Omental fat pad (tissue), 4 donors: ENCODE results near the gene TICRR. TPM values are rescaled to one million over a fixed set of nuclear protein-coding genes. Genes with fewer than 3 reads are reported as not detected.

ENCODE experiments used
- ATAC-seq: fragments of 150-250 bp; one replicate; pipeline ENCODE4 v1.9.1; 2016; ENCODE audit warnings: mild to moderate bottlenecking, moderate library complexity; ENCODE audit not compliant: low FRiP score
- DNase-seq: peaks from one replicate; pipeline ENCODE4 v3.0.0-alpha.2; 2019; ENCODE audit warnings: low spot score
- total RNA-seq, 4 donors: library from RNA; depleted of rRNA; stranded (reverse); fragments of >200 nt; gene quantifications; one replicate each; pipeline ENCODE4 v1.1.0, GENCODE V29; 2016
- TF ChIP-seq, protein P1 (sequence below), 3 donors: fragments of 450-650 bp; IDR thresholded peaks; one replicate each; pipeline ENCODE4 v1.5.1; 2016 to 2017; ENCODE audit warnings: antibody characterized with exemption in 3 of 3, mild to moderate bottlenecking in 3 of 3, moderate library complexity in 2 of 3

Gene TICRR
- under 1 TPM in 3 of 4 donors, not detected in 1; 0.09 to 0.79 (median 0.36) TPM for total RNA-seq

- ATAC-seq, result peak; percentile 99
- peak; percentile 85 for DNase-seq
- TF ChIP-seq, protein P1, sequence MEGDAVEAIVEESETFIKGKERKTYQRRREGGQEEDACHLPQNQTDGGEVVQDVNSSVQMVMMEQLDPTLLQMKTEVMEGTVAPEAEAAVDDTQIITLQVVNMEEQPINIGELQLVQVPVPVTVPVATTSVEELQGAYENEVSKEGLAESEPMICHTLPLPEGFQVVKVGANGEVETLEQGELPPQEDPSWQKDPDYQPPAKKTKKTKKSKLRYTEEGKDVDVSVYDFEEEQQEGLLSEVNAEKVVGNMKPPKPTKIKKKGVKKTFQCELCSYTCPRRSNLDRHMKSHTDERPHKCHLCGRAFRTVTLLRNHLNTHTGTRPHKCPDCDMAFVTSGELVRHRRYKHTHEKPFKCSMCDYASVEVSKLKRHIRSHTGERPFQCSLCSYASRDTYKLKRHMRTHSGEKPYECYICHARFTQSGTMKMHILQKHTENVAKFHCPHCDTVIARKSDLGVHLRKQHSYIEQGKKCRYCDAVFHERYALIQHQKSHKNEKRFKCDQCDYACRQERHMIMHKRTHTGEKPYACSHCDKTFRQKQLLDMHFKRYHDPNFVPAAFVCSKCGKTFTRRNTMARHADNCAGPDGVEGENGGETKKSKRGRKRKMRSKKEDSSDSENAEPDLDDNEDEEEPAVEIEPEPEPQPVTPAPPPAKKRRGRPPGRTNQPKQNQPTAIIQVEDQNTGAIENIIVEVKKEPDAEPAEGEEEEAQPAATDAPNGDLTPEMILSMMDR (IDR thresholded peaks at IDR 0.05), result no peak
Observed at GRCh38 chr15:89575146-89575655, at the start of gene TICRR. TSS of gene TICRR (plus strand) at chr15:89575469. CDS start at chr15:89575587, 118 bp downstream.

GRCh38 chr15:89526181-89526580 is 49.1 kb upstream of the TICRR start:
- no peak for ATAC-seq

DNA sequence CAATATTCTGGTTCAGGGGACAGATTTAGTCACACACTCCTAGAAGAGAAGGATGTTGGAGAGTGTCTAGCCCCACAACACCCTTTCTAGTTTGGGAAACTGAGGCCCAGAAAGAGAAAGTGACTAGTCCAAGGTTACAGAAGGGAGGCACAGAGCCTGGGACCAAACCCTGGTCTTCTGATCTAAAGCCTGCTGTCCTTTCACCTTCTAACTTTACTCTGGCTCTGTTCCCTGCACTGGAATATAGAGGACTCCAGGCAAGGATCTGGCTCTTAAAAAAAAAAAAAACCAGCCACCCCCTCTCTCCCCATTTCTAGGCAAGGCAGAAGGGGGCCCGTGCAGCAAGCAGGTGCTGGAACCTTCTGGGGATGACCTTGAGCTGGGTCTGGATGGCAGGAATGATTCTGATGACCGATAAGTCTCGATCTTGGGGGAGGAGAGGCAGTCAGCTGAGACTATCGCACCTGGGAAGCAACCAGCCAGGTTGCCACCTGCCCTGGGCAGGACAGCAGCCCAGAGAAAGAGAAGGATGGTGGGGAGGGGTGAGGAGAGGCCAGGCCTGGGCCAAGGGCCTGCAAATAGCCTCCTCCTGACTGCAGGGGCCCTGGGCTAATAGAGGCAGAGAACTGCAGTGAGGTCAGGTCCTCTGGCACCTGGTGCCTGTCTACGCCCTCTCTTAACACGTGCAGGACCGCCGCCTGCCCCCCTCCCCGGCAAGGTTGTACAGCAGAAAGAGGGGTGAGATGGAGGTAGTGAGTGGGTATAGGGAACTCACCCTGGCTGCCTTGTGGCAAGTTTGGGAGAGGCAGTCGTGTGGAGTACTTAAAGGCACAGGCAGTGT is 48.4 kb upstream of the TICRR start:
- DNase-seq, result no peak
- ATAC-seq, result no peak
- TF ChIP-seq, protein P1 (IDR thresholded peaks at IDR 0.05), result no peak

More at GRCh38 chr15:89526181-89526580, 49.1 kb upstream of the TICRR start:
- TF ChIP-seq, protein P1 (IDR thresholded peaks at IDR 0.05), result no peak
- no peak for DNase-seq

- ATAC-seq, result no peak
- no peak for DNase-seq
- TF ChIP-seq, protein P1 (IDR thresholded peaks at IDR 0.05), result no peak
Observed at GRCh38 chr15:89528757-89529352, 46.4 kb upstream of the TICRR start.

DNA sequence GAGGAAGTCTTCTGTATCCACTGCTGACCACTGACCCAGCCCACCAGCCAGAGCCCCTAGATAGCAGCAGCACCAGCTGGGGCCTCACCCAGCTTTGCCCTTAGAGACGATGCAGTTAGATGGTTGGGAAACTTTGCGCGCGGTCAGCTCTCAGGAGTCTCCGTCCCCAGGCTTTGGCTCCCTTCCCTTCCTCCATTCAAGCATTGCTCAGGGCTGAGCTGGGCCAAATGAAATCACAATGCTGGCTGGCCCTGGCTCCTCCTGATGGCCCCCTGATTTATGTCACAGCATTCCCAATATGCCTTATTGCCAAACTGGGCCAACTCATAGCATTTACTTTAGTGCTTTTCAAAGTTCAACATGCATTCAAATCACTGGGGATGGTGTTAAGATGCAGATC is 44.3 kb upstream of the TICRR start:
- ATAC-seq, result no peak
- DNase-seq, result no peak
- TF ChIP-seq, protein P1 (IDR thresholded peaks at IDR 0.05), result no peak

DNA sequence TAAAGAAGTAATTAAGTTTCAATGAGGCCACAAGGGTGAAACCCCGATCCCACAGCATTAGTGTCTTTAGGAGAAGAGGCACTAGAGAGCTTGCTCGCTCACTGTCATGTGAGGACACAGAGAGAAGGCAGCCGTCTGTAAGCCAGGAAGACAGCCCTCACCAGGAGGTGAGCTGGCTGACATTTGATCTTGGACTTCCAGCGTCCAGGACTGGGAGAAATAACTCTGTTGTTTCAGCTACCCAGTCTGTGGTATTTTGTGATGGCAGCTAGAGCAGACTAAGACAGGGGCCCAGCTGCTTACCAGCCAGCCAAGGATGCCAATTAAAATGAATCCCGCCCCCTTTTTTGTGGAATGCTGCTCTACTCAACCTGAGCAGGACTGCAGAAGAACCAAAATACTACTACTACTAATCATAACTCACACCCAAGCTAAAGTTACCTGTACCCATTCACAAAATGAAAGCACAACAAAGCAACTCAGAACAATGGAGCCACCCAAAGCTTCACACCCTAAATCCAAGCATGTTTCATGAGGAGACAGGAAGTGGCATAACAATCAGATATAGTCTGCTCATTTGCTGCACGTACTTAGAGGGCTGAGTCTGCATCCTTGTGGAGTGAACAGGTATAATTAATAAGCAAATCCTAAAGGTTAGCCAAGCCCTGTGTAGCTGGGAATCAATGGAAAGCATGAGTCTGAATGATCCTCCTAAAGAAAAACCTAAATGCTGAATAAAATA is 43.3 kb upstream of the TICRR start:
- no peak for ATAC-seq
- no peak for DNase-seq
- TF ChIP-seq, protein P1 (IDR thresholded peaks at IDR 0.05), result no peak
